Stimulated activated CD4-positive, alpha-beta T cell treated with anti-CD3 and anti-CD28 coated beads, Interleukin-15, amount 100 ng/mL, for 1 hour (primary cell): ENCODE results near the gene TMEM9B.
"Not testable (repeated sequence)": the region's sequence is repeated elsewhere in the genome, so short reads cannot be mapped to it uniquely, and the experiment has no call there.

Source experiments
- DNase-seq, 2 donors: peaks; one replicate each; pipeline ENCODE4 v3.0.0-alpha.2; 2020; ENCODE audit warnings: low read depth in 1 of 2, low spot score in 1 of 2

TMEM9B gene

GRCh38 chr11:8973121-8973520 lies 8.9 kb upstream of the TMEM9B start:
- no peak for DNase-seq

DNA sequence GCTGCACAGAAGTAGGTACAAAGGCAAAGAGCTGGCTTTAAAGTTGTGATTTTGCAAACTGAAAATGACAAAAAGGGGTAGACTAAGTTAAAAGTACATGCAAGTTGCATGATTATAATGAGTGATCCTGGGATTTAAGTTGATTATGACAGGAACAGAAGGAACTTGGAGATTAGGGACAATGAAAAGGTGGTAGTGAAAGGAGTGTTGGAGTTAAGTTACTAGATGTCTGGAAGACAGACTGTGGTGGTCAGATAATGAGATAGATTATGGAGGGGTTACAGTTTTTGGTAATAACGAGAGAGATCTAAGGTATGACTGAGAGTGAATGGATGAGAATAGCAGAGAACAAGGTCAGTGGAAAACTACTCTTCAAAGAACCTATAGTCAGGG lies 7.7 kb upstream of the TMEM9B start:
- no peak for DNase-seq

DNA sequence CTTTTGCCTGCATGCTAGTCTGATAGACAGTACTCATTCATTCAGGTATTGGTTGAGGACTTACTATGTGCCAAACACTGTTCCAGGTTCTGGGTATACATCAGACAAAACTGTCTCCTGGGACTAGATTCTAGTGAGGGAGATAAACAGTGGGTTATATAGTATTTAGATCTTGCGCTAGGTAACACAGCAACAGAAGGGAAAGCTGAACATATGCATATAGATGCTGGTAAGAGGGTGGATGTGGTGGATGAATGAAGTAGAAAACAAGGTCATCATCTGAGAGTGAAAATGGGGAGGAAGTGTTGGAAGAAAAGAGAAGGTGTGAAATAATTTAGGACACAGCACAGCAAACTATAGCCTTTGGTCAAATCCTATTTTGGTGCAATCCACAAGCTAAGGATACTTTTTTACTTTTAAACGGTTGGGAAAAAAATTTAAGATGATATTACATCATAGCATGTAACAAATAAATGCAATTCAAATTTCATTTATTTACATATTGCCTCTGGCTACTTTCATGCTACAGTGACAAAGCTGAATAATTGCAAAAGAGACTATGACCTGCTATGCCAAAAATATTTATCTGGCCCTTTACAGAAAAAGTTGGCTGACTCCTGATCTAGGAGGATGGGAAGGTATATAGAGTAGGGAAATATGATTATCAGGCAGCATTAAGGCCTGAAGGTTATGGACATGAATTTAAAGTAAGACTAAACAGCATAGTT lies 7.1 kb upstream of the TMEM9B start:
- no peak for DNase-seq

GRCh38 chr11:8967184-8967583 lies 2.9 kb upstream of the TMEM9B start:
- no peak for DNase-seq

DNA sequence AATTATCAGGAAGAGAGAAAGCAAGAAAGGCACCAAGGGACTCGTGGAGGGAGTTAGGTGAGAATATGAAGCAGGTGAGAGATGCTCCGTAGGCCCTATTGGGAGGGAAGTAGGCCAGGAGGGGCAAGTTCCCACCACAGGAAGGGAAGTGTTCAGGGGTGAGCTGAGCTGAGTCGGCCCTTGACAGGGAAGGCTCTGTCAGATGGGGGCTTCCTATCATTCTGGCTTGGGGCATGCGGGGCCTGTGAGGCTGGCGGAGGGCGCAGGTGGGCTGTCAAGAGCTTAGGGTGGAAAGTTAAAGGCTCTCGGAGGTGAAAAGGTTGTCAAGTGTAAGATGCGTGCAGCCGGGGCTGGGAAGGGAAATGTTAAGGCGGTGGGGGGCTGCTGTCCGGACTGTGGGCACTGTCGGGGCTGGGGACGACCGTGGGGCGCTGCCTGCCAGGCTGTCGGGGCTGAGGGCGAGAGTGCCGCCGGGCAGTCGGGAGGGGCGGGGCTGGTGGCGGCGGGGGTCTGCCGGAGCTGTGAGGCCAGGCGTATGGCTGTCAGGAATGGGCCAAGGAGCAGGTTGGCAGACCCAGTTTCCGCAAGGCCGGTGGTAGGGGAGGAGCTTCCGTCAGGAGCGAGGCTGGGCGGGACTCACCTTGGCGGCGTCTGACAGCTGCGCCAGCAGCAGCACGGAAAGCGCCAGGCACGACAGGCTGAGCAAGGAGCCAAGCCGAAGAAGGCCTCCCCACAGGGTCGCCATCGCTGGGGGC lies 496 bp downstream of the TMEM9B start:
- DNase-seq, result peak; percentile 61 to 63

DNA sequence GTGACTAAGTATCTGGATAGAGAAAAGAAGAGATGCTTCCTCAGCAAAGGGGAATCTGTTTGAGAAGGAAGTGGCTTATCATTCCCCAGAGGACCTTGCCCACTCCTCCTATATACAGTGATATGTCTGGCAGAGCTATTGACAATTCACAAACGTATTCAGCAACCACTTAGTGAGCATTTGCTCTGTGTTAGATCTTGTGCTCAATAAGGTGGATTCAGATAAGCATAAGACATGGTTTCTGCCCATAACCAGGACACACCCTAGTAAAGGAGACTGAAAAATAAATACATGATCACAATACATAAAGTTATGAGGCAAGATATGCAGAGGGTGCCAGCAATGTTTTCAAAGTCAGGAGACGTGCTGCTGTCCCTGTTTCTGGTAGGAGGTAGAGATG lies 1.4 kb downstream of the TMEM9B start:
- no peak for DNase-seq

DNA sequence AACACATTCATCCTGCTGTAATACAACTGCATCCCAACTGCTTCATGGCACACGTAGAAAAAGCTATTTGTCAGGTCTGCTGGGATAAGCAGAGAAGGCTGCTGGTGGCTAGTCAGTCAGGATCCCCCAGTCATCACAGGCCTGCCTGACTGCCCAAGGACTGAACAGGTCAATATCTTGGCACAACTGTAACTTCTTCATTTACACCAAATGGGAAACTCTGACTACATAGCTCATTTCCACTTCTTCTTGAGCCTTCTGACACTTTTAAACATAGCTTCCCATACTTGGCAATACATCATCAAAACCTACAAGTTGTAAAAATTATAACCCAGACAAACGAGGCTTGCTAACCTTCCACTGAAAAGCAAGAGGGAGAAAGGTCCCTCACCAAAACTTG lies 2.8 kb downstream of the TMEM9B start:
- DNase-seq, result no peak

DNA sequence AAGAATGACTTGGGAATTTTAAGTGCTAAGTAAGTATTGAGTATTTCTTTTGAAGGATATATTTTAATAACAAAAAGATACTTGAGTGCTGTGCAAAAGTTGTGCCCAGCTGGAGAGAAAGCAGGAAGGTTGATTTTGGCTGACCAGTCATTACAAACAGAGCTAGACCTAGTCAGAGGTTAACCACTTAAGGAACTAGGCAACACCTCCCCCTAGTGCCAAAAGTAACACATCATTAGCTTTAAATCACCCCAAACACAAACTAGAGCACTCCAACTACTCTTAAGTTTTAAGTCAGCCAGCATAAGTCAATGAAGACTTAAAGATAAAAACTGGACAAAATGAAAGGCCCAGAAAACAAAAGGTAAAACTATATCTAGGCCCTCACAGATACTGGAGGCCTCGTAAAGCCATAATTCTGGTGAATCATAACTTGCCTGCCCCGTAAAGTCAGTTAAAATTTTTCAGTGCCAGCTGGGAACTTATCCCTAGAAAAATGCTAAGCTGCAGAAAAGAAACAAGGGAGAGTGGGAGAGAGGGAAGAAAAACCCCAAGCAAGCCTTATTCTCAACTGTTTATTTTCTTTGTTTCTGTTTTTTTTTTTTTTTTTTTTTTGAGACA lies 4.6 kb downstream of the TMEM9B start:
- DNase-seq, result no peak

GRCh38 chr11:8956860-8957259 lies 7.4 kb downstream of the TMEM9B start:
- no peak for DNase-seq

- no peak for DNase-seq
Observed at GRCh38 chr11:8948886-8949285, 15.4 kb downstream of the TMEM9B start.

DNA sequence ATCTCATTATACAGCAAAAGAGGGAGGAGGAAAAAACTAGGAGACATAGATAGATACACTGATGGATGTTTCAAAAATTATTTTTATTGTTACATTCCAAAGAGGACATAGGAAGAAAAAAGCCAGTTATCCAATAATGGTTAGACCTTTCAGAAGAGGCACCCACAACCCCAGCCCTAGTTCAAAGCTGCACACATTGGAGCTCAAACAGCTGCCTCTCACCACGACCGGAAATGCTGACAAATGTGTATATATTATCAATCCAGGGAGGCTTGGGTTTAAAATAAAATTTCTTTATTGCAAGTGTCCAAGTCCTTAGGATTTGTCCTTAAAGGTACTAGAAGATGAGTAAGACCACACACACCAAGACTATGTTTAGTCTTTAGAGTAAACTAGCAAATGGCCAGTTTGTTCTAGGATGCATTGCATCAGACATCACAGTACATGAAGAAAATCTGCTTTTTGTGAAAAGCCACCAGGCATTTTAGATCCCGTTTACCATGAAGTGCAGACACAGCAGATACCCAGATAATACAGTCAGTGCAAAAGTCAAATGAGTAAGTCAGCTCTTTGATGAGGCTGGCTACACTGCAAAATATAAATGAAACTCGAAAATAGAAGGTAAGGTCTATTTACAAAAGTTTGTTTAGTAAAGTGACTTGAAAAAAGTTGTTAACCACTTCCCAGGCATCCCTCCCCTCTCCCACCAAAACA lies 16.9 kb downstream of the TMEM9B start:
- DNase-seq, result no peak

DNA sequence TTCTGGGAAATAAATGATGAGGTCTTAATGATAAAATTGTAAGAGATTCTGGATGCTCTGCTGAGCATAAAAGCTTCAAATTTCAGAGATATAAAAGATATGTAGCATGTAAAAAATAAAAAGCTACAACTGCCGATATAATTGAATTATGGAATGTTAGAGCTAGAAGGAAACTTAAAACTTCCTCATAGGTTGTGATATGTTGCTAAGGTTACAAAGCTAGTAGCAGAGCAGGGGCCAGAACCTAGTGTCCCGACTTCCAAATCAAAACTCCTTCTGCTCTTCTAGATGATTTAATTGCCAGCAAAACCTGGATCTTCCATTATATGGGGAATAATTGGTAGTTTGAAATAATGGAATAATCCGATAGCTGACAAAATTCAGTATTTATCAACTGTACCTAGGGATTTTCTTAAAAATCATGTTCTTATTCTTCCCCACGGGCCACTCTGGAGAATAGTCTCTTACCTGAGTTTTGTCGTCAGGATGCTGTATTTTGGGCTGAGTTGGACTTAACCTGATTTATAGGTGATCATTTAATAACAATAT lies 21.6 kb downstream of the TMEM9B start, which contains the start of gene ASCL3:
TSS of gene ASCL3 (minus strand) at position 499 of the 549 bp plus-strand sequence. CDS start 4,855 bp downstream, outside the sequence.
- DNase-seq, result no peak

GRCh38 chr11:8941341-8942103 lies 22.7 kb downstream of the TMEM9B start:
- DNase-seq, result no peak

GRCh38 chr11:8937659-8938058 lies 26.6 kb downstream of the TMEM9B start:
- no peak for DNase-seq

- DNase-seq, result no peak
Observed at GRCh38 chr11:8937159-8937558, 27.1 kb downstream of the TMEM9B start.

GRCh38 chr11:8935789-8936188 lies 28.5 kb downstream of the TMEM9B start:
- DNase-seq, result not testable (repeated sequence)

DNA sequence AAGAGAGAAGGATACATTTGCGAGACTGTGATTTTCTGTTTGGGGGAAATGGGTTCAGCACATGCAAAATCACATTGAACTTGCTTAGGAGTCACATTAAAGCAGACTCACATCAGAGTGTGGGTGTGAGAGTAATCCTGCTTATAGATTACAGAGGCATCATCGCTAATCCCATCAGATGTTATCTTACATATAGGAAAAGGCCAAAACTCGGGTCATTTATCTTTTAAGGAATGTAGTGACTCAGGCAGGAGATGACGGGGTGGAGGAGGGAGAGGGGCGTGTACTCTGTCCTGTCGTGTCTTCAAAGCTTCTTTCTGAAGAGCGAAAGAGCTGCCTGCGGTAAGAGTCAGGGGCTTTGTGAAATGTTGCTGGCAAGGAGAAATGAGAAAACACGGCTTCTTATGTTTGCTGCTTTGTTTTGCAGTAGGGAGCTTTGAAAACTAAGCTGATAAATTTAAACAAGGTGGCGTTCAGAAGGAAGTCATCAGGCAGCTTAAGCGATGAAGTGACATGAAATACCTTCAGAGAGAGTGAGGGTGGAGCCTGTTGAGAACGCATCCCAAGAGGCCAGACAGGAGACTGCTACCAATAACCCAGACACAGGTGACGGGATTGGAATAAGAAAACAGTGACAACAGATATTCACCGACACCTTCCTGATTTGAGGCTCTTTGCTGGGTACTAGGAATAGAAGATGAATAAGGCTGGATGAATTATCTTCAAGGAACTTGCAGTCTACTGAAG lies 29.3 kb downstream of the TMEM9B start:
- DNase-seq, result no peak

- DNase-seq, result no peak
Observed at GRCh38 chr11:8933931-8934330, 30.3 kb downstream of the TMEM9B start.

DNA sequence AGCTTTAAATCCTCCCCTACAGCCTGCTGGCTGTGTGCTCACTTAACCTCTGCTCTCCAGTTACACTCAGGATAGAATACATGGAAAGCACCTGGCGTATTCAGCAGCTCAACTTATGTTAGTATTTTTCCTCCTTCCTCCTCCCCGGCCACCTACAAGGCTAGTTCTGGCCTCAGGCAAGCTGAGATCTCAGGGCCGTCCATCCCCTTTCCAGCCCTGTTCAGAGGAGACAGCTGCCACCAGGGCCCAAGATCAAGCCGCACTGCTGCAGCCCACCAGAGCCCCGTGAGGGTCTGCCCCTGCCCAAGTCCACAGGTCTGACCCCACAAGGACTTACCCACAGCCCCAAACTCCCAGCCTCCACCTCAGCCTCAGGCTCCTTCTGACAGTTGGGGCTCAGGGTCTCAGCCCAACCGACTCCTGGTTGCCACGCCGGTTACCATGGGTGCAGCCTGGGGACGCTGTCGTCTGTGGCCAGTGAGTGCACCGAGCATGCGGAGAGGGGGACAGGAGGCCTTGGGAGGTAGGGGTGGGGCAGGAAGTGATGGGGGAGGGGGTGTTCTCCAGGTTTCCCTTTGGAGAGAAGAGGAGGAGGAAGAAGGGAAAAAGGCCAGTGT lies 31.6 kb downstream of the TMEM9B start, which contains the start of gene C11orf16:
TSS of gene C11orf16 (minus strand) at position 384 of the 617 bp plus-strand sequence. CDS start 639 bp downstream, outside the sequence.
- DNase-seq, result no peak
